ENCODE data around the gene SLAMF6.
A peak's percentile ranks its signal among the peaks of the same experiment; 100 is the strongest.
"Not testable (repeated sequence)": the region's sequence is repeated elsewhere in the genome, so short reads cannot be mapped to it uniquely, and the experiment has no call there.

Gene SLAMF6

DNA sequence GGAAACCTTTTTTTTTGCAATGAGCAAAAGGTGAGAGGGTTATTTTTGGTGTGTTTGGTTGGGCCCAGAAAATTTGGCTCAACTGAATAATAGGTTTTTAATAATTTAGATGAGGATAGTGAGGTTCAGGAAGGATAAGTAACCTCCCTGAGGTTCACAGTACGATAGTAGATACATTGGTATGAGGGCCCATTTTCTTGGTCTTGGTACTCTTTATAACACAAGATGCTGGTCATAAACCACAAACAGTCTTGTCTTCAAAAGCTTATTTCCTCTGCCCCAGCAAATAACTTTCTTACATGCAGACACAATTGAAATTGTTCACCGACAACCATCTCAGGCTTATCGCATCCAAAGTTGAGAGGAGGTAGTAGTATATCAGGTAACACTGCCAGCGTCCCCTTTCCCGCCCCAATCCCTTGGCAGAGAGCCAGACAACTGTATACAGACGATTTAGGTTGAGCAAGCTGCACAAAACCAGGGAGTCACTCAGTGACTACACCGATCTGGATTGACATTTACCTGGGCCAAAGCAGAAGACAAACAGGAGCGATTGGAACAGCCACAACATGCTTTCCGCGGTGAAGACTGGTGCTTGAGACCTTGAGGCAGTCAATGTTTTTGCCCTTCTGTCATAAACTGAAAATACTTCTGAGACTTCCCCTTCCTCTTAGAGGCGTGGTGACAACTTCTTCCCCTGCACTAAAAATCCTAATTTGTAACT is at the start of gene SLAMF6:
TSS of gene SLAMF6 (minus strand) at position 634 of the 724 bp plus-strand sequence. CDS start at position 571, 63 bp downstream.
- no peak for DNase-seq

- no peak for DNase-seq
These were observed 47.8 kb upstream of the SLAMF6 start for GRCh38 chr1:160570840-160571239.

DNA sequence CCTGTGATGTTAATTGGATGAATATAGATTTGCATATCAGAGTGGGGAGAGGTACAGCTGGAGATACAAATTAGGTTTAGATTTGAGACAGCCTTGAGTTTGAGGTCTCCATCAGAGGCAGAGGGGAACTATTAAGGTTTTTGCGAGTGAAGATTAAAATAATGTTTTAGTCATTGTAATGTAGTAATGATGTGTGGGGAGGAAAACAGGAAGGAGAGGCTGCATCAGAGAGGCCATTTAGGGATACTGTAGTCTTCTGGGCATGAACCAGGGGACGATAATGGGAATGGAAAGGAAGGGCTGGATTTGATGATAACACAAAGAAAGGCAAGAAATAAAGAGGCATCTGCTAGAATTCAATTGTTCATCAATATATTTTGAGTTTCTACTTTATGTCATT is 46.8 kb upstream of the SLAMF6 start:
- DNase-seq = no peak

DNA sequence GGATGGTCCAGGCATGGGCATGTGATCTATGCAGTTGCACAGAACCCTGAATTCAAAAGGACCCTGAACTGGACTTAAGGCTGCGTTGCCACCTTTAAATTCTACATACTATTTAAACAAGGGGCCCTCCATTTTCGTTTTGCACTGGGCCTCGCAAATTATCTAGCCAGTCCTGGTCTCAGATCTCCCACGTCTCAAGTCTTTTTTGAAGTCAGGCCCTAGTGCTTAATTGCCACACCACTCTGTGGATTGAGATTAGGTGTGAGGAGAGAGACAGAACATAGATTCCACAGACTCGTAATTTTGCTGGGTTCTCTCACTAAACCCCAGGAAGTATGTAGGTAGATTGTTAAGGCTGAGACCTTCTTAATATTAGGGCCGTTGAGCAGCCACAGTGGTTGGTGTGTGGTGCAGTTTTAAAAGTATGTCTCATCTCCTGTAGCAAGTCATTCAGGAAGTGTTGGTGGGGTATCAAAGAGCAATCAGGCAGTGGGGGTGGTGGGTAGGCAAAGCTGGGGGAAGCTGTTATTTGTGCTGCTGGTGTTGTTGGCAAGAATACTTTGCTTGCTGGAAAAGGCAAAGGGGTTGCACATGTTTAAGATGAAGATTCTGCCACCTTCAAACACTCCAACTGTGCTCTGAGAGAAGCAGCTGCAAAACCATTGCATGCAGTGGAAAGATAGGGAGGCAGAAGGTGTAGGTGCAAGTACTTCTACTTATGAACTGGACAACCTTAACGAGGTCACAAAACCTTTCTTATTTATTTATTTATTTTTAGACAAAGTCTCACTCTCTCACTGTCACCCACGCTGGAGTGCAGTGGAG is 45.0 kb upstream of the SLAMF6 start:
- no peak for DNase-seq

DNA sequence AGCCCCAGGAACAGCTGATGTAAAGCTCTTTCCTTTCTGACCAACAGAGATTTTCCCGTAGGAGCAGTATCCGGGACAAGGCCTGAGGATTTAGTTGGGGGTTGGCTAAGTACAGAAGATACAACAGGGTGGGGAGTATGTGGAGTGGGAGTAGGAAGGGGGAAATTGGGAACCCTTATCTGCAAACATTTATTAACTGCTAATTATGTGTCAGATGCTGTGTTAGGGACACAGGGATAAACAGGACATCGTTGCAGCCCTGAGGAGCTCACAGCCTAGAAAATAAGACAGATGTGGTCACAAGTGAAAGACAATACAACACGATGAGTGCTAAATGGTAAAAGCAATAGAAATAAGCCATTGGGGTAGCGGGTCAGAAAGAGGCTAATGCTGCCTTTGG is 44.3 kb upstream of the SLAMF6 start:
- no peak for DNase-seq

GRCh38 chr1:160565564-160565963 is 42.5 kb upstream of the SLAMF6 start:
- DNase-seq = no peak

DNA sequence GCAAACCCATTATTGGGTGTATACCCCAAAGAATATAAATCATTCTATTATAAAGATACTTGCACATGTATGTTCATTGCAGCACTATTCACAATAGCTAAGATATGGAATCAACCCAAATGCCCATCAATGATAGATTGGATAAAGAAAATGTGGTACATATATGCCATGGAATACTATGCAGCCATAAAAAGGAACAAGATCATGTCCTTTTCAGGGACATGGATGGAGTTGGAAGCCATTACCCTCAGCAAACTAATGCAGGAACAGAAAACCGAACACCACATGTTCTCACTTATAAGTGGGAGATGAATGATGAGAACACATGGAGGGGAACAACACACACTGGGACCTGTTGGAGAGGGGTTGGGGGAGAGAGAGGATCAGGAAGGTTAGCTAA is 40.2 kb upstream of the SLAMF6 start:
- DNase-seq = not testable (repeated sequence)

DNA sequence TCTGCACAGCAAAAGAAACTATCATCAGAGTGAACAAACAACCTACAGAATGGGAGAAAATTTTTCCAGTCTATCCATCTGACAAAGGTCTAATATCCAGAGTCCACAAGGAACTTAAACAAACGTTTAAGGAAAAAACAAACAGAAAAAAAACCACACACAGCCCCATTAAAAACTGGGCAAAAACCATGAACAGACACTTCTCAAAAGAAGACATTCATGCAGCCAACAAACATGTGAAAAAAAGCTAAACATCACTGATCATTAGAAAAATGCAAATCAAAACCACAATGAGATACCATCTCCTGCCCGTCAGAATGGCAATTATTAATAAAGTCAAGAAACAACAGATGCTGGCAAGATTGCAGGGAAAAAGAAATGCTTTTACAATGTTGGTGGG is 39.7 kb upstream of the SLAMF6 start:
- DNase-seq = not testable (repeated sequence)

GRCh38 chr1:160560806-160561205 is 37.8 kb upstream of the SLAMF6 start:
- DNase-seq = no peak

DNA sequence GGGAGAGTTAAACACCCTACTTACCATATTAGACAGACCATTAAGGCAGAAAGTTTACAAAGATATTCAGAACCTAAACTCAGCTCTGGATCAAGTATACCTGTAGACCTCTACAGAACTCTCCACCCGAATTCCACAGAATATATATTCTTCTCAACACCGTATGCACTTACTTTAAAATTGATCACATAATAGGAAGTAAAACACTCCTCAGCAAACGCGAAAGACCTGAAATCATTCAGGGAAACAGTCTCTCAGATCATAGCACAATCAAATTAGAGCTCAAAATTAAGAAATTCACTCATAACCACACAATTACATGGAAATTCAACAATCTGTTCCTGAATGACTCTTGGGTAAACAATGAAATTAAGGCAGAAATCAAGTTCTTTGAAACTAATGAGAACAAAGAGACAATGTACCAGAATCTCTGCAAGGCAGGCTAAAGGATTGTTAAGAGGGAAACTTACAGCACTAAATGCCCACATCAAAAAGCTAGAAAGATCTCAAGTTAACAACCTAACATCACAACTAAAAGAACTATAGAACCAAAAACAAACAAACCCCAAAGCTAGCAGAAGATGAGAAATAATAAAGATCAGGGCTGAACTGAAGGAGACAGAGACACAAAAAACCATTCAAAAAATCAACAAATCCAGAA is 37.1 kb upstream of the SLAMF6 start:
- no peak for DNase-seq

DNA sequence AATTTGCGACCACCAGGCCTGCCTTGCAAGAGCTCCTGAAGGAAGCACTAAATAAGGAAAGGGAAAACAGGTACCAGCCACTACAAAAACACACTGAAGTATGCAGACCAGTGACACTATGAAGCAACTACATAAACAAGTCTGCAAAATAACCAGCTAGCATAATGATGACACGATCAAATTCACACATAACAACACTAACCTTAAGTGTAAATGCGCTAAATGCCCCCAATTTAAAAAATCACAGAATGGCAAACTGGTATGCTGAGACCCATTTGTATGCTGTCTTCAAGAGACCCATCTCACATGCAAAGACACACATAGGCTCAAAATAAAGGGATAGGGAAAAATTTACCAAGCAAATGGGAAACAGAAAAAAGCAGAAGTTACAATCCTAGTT is 36.4 kb upstream of the SLAMF6 start:
- DNase-seq = not testable (repeated sequence)

- no peak for DNase-seq
These were observed 35.8 kb upstream of the SLAMF6 start for GRCh38 chr1:160558660-160559380.

DNA sequence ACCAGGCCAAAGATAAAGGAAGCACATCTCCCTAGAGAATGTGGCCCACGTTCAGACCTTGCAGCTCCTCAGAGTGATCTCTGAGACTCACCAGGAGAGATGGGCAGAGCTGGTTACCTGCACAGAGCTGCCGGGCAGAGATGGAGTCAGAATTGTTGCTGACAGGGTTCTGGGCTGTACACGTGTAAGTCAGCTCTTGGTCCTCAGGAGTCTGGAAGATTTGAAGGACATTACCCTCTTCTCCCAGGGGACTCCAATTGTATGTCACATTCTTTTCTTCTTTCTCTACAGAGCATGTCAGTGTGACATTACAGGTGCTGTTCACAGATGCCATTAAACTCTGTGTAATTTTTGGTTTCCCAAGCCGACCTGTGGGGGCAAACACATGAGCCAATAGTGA is 30.7 kb upstream of the SLAMF6 start:
- DNase-seq = no peak

DNA sequence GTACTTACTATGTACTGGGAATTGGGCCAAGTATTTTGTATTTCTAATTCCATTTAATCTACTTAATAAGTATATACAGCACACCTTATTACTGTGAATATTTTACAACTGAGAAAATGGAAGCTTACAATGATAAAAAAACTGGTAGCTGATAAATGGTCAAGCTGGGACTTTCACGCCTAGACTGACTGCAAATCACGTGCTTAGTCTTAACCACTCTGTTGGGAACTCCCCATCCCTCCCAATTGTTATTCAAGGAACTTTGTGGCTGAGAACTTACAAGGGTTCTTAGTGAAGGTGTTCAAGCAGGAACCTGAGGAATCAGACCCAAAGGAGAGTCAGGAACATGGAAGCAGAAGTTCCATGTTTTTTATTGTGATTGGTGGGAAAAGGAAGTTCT is 29.4 kb upstream of the SLAMF6 start:
- no peak for DNase-seq

- no peak for DNase-seq
These were observed 27.5 kb upstream of the SLAMF6 start for GRCh38 chr1:160550572-160551034.

GRCh38 chr1:160549665-160550006 is 26.6 kb upstream of the SLAMF6 start:
- DNase-seq = no peak

- DNase-seq = peak; percentile 22
These were observed 26.1 kb upstream of the SLAMF6 start for GRCh38 chr1:160548960-160549664.

DNA sequence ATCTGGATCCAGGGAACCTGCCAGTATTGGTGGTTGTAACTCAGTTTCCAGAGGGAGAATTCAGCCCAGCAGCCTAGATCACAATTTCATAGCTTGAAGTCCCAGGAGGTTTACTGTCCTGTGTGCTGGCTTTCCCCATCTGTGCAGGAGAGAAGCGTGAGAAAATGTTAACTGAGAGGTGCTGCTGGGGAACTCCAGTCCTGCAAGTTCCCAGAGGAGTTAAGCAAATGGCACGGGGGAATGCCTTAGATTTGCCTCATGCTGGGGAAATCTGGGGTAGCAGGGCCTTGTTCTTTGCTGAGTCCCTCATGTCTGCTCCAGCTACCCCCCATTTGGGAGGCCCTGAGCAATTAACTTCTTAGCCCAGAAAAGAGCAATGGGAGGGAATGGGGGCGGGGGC is 25.1 kb upstream of the SLAMF6 start:
- no peak for DNase-seq

DNA sequence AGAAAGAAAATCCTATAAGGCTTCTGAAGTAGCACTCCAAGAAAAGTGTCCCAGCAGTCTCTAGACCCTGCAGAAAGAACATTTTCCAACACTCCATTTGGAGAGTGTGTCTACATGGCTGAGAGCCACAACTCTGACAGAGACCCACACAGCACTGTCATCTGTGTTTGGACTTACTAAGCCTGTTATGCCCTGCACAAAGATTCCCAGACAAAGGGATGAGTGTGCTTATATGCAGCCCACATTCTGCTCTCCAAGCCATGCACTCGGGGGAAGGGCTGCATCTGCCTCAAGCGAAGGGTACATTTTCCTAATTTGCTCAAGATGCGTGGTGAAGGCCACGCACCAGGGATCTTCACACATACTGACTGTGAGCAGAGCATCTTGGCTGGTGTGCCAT is 24.4 kb upstream of the SLAMF6 start:
- DNase-seq = no peak

GRCh38 chr1:160546942-160547341 is 23.9 kb upstream of the SLAMF6 start:
- DNase-seq = no peak

DNA sequence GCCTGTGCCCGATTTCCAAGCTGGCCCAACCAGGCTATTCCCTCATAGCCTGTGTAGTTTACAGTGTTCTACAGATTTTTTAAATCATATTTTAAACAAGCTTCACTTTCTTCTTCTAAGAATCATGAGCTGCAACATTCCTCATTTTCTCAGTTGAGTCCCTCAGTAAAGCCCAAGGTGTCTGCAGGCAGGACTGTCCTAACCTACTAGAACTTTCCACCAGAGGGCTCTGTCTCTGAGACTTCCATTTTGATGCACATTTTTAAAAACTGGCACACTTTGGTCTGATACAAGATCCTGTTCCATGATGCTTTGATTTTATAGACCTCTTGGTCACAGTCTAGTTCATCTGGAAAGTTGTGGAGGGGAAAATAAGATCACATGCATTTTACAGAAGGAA is 21.6 kb upstream of the SLAMF6 start:
- no peak for DNase-seq

DNA sequence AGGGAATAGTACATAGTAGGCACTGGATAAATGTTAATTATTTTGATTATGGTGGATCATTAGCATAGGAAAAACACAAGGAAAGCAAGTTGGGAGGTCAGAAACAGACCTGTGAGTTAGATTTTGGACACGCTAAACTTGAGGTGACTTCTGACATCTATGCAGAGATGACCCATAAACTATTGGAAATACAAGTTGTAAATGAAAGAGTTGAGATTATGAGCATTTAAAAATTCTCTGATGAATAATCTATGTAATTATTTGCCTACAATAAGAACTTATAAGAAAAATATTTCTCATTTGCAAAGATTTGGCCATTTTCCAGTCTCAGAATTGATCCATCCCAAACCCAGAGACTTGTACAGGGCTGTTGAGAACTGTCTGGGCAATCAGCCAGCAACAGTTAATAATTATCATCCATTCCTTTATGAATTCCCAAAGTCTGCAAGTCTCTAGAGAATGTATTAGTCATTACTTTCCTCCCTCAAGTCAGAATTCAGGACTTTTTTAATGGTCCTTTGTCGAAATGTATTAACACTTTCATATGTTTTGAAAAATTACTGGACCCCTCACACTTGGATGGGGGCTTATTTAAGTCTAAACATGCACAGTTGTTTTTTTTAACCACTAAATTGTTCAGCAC is 19.4 kb upstream of the SLAMF6 start:
- no peak for DNase-seq

All from femur (tissue), 1 donor.